Amniotic stem cell (primary cell): ENCODE data around the gene HOXB8.

Experiments used
- DNase-seq: peaks from one replicate; lab custom pipeline; 2025; lab: John Stamatoyannopoulos, UW

Gene HOXB8

DNA sequence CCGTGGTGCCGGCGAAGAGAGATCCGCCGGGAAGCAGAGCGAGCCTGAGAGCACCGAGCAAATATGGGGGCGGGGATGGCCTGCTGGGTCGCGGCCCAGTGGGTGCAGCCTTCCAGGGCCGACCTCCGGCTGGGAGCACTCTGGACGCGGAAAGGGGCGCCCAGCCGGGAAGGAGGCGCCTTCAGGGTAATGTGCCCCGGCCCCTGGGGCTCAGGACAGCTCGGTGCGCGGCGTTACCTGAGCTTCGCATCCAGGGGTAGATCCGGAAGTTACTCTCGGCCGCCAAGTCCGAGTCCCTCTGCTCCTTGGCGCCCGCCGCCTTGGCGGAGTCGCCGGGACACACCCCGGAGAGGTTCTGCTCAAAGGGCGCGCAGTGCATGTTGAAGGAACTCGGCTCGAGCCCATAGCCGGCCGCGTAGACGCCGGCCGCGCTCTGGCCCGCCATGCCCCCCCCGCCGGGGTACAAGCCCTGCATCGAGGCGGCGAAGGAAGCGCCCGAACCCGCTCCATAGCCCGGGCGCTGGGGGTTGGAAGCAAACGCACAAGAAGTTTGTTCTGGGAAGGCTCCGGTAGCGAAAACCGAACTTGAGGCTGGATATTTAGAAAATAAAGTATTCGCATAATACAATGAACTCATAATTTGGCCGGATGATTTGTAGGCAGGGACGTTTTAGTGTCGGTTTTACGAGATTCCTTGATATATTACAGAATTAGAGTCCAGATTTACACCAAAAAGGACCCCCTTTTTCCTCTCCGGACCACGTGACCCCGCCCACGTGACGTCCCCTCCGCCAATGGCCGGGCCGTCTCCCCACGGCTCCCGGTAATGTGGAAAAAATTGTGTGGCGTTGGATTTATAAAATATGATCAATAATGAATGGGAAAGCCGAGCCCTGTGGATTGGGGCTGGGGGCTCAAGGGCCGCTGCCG is 4.5 kb downstream of the HOXB8 start, which contains the start of gene HOXB7:
HOXB7 (minus strand) TSS at position 736 of the 930 bp plus-strand sequence; CDS start at position 637, 99 bp downstream.
- no peak for DNase-seq

GRCh38 chr17:48609759-48610281 is 5.3 kb downstream of the HOXB8 start:
- DNase-seq = no peak

- no peak for DNase-seq
Observed at GRCh38 chr17:48609033-48609432, 6.1 kb downstream of the HOXB8 start.

GRCh38 chr17:48608494-48608834 is 6.6 kb downstream of the HOXB8 start:
- DNase-seq = no peak

DNA sequence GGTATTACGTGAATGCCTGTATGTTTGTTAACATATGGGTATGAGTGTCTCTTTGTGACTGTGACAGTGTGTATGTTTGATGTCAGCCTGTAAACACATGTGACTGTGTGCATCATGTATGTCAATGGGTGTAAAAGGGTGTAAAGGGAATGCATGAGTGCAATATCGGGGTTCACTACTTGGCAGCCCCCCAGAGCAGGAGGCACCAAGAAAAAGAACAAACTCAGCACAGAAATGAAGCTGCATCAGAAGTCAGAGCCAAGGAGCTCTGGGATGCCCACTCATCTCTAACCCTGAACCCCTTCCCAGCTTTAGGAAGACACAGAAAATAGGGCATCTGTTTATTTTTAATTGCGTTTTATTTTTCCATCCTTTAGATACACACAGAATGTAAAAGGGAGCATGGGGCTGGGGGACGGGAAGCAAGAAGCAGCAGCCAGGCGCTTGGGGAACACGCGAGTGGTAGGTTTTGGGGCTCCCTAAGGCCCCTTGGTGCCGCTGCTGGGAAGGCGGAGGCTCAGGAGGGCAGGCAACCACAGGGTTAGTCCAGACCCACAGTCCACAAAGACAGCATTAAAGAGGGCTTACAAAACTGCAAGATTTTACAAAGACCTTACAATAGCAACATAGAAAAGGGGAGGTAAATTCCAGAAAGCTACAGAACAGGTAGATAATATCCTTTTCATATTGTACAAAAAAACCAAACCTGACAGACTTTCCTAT is 8.0 kb downstream of the HOXB8 start:
- DNase-seq = no peak

GRCh38 chr17:48605991-48606891 is 8.9 kb downstream of the HOXB8 start:
- no peak for DNase-seq

GRCh38 chr17:48605409-48605919 is 9.6 kb downstream of the HOXB8 start:
- no peak for DNase-seq

- DNase-seq = no peak
Observed at GRCh38 chr17:48604770-48605329, 10.2 kb downstream of the HOXB8 start, which contains the start of gene HOXB6. Gene HOXB6, minus strand, starts transcription at chr17:48604986. Its CDS starts 6,836 bp downstream, at chr17:48598150.

DNA sequence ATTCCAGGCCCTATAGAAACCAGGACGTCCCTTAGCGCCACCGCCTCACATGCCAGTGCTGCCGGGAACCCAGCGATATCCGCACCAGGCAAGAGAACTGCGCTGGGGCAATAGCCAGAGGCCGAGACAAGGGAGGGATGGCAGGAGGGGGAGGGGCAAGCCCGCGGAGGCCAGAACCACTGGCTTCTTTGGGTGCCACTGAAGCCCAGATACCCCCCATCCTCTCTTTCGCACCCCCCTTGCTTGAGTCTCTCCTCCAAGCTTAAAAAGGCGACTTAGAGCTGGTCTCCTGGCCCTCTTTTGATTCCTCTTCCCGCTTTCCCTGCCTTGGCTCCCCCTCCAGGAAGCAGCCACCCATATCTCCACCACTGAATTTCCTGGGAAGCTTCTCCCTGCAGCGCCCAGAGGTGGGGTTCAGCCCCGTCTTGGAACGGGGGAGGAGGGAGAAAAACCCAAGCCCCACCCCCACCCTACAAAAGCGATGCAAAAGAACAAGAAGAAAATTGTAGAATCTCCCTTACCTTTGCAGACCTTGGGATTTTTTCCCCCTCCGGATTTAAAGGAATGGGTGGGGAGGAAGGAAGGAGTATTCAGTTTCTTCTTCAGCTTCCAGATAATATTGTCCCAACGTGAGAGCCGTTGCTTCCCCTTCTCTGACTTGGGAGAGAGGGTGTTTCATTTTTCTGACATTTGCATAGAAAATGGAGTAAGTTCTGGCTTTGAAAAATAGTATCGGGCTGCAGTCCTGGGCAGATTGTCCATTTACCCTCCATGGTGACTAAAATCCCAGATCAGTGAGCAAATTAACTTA is 10.9 kb downstream of the HOXB8 start:
- DNase-seq = no peak

DNA sequence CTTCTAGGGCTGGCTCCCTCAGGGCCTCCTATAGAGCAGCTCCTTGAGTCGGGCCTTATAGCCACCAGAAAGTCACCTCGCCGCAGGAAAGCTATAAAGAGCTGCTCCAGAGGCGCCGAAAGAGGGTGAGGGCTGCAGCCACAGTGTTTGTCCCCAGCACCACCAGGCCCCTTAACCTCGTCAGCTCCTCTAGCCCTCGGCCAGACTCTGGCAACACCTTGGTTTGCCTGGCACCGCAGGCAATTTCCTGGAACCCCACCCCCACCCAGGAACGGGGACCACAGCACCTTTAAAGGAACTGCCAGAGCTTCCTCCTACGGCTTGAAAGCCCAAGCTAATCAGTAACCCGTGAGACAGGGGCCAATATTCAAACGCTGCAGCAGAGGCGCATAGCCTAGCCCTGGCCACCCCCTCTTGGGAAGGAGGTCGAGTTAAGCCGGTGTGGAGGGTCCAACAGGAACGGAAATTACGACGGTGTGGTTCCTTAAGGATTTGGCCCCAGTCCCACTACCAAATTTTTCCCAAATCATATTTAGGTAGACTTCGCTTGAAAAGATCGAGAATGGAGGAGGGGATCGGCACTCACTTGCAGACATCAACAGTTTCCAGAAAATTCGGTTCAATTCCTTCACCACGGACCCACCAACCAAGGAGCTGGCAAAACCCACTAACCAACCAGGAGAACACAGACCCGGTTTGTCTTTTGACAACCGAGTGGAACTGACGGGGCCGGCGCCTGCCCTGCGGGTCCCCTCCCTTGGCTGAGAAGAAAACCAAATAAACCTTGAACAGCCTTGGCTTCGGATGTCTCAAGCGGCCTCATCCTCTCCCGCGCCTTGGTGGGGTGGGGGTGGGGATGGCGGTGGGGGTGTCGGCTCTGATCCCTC is 13.3 kb downstream of the HOXB8 start:
- DNase-seq = no peak

DNA sequence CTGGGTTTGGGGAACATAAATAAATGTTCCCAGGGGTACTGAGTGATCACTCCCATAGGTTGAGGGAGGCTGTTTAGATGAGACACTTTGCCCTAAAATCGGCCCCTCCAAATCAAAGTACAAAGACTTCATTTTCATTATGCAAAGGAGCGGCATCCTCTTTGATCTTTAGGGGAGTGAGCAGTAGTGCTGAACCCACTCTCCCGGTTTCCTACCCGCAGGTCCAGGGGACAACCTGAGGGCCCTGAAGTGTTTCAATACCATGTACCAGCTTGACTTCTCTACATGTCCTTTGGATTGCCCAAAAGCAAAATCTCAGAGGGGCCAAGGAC is 13.9 kb downstream of the HOXB8 start:
- DNase-seq = no peak

GRCh38 chr17:48600244-48601098 is 14.6 kb downstream of the HOXB8 start:
- no peak for DNase-seq

- no peak for DNase-seq
Observed at GRCh38 chr17:48599354-48599753, 15.7 kb downstream of the HOXB8 start.

- no peak for DNase-seq
Observed at GRCh38 chr17:48598736-48599135, 16.4 kb downstream of the HOXB8 start.

- no peak for DNase-seq
Observed at GRCh38 chr17:48597778-48598631, 17.1 kb downstream of the HOXB8 start.

- no peak for DNase-seq
Observed at GRCh38 chr17:48597528-48597777, 17.6 kb downstream of the HOXB8 start.

DNA sequence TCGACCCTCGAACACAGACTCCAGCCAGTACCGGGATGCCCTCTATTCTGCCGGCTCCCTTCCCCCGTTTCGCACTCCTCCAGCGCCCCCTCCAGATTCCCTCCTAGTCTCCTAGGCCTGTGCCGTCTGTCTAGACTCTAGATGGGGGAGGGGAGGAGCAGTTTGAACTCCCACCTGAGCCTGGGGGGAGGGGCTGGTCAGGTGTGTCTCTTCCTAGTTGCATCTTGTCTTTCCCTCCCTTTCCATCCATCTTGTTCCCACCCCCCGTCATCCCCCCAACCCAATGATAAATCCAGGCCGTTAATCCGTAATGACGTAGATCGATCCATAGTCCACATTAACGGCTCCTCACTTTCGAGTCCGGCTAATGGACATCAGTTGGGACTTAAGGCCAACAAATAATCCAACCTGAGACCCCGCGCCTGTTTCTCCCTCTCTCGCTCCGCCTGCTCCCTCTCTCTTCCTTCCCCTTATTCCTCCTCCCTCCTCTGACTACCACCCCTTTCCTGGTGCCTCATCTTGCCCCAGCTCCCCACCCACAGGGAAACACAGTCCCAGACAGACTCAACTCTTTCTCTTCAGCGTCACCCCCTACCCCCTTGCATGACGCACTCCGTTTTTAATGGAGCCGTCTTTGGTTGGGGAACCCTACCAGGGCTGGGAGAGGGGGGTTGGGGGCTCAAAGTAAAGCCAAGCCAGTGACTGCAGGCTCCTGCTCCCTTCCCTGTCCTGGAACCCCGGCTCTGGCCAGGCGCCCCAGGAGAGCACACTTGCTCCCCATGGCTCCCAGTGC is 18.2 kb downstream of the HOXB8 start:
- DNase-seq = no peak
